Measurements from ENCODE around the gene ANKMY1.

DNA sequence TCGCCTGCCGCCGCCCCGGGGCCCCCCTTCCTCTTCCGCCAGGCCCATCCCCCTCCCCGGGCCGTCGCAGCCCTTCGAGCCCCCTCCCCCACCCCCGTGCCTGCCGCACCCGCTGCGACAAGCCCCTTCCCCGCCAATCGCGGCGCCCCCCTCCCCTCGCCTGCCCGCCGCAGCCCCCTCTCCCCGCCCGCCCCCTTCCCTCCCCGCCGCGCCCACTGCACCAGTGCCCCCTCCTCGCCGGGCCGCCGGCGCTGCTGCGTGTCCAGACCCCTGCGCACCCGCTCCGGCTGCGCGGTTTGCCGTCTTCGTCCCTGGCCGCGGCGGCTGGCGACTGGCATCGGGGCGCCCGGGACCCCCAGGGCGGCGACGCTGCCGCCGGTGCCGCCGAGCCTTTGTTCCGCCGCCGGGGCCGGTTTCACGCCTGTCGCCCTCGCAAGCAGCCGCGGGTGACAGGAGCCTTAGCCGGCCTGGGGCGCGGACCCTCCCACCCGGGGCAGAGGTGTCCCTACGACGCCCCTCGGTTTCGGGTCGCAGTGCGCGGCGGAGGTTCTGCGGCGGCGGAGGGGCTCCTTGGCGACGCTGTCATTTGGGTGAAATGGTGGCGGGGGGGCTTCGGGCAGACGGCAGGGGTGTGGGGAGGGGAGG is 104.2 kb downstream of the ANKMY1 start:
- TF ChIP-seq CTCF (conservative IDR thresholded peaks at IDR 0.05; ENCODE audit: low read length) (no peak), EZH2phosphoT487 (IDR thresholded peaks at IDR 0.05; ENCODE audit: borderline replicate concordance) (no peak)
